GM18519 (cell line): ENCODE data around the gene GPR17.

Experiments used
- ATAC-seq: cut with Tn5 transposase; IDR thresholded peaks from one replicate; pipeline ENCODE4 v1.9.1; 2021; ENCODE audit warnings: mild to moderate bottlenecking, moderate library complexity; ENCODE audit not compliant: unreplicated experiment, low FRiP score

GPR17 gene

DNA sequence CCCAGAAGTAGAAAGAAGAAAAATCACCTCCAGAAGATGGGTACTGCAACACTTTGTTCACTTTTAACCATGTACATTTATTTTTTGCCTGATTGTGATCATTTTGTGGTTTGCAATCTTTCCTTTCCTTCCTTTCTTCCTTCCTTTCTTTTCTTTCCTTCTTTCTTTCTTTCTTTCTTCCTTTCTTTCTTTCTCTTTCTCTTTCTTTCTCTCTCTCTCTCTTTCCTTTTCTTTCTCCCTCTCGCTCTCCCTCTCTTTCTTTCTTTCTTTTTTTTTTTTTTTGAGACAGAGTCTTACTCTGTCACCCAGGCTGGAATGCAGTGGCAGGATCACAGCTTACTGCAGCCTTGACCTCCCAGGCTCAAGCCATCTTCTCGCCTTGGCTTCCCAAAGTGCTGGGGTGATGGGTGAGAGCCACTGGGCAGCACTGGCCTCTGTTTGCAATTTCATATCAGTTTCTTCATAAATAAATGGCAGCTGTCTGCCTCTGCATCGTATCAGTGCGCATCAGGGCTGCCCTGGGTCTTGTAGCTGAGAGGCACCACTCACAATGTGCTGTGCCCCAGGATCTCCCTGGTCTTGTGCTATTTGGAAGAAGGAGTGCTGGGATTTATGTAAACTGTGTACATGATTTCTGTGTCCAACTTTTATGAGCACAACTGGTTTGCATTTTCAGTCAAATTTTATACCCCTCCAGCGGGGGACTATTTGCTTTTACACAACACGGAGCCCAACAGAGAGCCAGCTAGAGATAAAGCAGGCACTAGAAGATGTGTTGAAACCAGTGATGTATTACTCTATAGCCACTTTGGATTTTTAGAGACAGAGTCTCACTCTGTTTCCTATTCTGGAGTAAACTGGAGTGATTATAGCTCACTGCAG is 36.3 kb downstream of the GPR17 start:
- ATAC-seq = no peak

DNA sequence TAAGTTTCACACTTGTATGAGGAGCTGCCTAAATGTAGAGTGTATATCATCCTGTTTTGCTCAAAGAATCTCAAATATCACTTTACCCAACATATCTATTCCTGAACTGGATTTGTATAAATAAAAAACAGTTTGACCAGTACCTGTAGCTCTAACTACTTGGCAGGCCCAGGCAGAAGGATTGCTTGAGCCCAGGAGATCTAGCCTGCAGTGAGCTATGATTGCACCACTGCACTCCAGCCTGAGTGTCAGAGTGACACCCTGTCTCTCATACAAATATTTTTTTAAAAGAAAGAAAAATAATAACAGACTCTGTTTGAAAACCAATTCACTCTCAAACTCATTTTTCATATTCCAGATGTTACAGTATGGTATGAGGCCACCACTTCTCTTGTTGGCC is 37.1 kb downstream of the GPR17 start:
- no peak for ATAC-seq

DNA sequence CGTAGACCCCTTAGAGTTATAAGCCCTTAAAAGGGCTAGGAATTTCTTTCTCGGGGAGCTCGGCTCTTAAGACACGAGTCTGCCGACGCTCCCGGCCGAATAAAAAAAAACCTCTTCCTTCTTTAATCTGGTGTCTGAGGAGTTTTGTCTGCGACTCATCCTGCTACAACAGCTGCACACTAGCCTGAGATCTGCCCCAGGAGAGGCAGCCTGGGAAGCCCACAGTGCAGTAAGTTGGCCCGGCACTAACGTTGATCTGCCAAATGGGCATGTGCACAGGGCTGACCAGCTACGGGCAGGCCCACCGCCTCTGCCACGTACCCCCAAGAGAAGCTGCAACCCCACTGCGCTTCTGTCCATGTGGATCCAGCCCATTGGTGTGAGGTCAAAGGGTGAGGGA is 37.8 kb downstream of the GPR17 start:
- no peak for ATAC-seq

DNA sequence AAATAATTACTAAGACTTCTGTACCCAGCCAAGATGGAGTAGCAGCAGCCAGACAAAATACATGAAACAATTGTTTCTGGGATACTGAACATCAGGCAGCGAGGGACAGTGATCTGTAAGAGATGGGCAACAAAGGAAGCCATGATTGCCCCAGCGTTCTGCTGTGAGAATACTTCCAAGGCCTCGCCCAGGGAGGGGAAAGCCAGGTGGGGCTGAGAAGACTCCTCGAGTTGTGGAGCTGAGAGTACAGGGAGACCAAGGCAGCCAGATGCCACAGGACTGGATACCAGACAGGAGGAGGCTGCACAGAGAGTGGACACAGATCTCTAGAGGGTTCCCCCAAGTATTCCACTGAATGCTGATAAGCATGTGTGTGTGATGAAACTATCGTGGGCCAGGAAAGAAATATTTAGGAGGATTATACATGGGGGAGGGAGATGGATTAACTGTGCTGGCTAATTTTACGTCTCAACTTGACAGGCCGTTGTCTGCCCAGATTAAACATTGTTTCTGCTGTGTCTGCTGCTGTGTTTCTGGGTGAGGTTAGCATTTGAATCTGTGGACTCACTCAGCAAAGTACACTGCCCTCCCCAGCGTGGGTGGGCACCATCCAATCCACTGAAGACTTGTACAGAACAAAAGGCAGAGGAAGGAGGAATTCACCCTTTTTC is 39.6 kb downstream of the GPR17 start:
- ATAC-seq = no peak

DNA sequence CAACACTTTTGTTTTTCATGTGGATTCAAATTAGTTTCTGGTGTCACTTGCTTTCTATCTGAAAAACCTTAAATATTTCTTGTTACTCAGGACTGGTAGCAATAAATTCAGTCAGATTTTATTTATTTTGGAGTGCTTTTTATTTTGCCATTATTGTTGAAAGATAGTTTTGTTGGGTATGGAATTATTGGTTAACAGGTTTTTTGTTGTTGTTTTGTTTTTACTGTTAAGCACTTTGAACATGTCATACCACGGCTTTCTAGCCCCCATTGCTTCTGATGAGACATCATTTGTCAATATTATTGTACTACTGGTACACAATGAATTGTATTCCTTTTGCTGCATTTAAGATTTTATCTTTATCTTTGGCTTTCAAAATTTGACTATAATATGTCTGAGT is 42.5 kb downstream of the GPR17 start:
- no peak for ATAC-seq

DNA sequence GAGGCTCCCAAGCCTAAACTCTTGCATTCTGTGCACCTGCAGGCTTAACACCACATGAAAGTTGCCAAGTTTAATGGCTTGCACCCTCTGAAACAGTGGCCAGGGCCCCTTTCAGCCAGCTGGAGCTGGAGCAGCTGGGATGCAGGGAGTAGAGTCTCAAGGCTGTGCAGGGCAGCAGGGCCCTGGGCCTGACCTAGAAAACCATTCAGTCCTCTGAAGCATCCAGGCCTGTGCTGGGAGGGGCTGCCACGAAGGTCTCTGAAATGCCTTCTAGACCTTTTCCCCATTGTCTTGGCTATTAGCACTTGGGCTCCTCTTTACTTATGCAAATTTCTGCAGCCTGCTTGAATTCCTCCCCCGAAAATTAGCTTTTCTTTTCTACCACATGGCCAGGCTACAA is 44.7 kb downstream of the GPR17 start:
- no peak for ATAC-seq

DNA sequence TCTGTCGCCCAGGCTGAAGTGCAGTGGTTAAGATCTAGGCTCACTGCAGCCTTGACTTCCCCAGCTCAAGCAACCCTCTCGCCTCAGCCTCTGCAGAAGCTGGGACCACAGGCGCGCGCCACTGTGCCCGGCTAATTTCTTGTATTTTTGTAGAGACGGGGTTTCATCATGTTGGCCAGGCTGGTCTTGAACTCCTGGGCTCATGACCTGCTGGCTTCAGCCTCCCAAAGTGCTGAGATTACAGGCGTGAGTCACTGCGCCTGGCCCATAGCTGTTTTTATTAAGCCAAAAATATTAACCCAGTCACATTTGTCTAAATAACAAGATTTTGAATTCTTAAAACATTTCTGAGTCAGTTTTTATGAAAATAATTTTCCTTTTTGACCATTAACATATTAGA is 49.0 kb downstream of the GPR17 start:
- no peak for ATAC-seq

DNA sequence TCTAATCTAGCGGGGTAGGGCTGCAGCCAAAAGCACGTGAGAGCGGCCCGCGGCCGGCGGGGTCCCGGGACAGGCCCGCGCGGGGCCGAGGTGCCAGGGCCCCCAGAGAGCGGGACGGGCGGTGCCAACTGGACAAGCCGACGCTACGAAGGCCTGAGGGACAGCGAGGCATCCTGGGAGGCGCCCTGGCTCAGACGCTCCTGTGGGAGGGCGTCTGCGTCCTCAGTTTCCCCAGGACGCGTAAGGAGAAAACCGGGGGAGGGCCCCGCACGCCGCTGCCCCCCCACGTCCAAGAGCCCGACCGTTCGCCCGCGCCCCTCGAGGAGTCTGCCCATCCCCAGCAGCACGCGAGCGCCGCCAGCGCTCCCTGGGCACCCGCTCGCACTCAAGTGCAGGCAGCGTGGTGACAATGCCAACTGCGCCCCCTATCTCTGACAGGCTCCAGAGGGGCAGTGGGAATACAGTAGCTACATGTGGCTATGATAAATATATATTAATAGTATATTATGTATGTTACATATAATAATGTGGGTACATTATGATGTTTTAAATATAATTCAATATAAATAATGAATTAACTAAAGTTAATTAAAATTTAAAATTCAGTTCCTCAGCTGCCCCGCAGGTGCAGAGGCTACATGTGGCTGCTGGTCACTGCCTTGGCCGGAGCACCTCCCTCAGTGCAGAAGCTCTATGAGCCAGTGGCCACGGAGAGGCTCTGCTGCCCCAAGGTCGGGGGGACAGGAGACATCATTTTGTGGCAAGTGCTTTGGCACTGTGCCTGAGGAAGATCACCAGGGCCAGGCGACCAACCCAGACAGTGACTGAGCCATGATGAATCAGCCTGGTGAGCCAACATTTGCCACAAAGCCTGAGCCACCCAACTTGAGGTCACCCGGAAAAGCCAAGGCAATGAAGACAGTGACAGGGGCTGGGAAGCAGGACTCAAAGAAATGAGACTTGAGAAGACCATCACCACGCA is 49.8 kb downstream of the GPR17 start:
- ATAC-seq = no peak

DNA sequence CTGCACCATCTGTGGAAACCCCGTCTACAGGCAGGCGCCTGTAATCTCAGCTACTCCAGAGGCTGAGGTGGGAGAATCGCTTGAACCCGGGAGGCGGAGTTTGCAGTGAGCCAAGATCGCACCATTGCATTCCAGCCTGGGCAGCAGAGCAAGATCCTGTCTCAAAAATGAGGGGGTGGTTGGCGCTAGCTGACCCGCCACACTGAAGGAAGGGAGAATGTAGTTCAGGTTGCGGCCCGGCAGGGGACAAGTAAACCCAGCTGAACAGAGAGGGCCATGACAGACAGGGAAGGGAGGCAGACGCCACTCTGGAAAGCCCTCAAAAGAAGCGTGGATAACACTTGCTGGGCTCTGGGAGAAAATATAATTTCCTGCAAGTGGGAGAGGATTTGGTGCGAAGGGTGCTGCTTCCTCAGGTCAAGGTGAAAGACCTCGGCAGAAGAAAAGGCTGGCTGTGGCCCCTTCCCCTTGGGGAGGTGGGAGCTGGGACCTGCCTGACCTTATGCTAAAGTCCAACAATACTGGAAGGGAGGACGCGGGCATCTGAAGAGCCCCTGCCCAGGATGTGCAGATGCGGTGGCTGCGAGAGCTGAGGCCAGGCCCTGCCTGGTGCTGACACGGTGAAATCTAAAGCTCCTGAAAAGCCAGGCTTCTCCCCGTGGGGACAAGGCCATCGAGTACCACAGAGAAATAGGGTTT is 51.7 kb downstream of the GPR17 start:
- ATAC-seq = no peak

DNA sequence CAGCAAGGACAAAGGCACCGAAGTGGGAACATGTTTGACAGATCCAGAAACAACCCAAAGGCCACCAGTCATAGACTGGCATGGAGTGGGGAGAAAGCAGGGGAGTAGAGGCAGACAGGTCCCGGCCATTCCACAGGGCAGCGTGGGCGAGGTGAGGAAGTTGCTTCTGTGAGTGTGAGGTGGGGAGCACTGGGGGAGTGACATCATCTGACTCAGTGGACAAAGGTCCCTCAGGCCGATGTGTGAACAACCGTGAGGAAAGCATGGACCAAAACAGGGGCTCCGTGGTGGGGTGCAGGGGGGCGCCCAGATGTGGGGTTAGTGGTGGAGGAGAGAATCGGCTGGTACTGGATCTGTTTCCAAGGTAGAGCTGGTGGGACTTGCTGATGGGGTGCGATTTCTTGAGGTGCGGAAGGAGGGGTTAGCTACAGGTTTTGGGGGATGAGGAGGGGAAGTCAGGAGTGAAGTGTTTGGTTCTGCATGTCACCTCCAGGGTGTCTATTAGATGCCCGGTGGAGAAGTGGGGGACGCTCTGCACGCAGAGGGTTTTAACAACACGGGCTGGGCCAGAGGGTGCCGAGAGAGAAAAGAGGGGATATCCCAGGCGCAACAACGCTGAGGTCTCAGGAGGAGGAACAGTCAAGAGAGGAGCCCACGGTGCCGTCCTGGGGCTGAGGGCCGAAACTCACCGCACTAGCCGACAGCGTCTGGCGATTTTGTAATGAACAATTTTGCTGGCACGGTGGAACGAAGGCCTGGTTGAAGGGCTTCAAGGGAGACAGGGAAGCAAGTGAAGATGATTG is 52.8 kb downstream of the GPR17 start:
- no peak for ATAC-seq

DNA sequence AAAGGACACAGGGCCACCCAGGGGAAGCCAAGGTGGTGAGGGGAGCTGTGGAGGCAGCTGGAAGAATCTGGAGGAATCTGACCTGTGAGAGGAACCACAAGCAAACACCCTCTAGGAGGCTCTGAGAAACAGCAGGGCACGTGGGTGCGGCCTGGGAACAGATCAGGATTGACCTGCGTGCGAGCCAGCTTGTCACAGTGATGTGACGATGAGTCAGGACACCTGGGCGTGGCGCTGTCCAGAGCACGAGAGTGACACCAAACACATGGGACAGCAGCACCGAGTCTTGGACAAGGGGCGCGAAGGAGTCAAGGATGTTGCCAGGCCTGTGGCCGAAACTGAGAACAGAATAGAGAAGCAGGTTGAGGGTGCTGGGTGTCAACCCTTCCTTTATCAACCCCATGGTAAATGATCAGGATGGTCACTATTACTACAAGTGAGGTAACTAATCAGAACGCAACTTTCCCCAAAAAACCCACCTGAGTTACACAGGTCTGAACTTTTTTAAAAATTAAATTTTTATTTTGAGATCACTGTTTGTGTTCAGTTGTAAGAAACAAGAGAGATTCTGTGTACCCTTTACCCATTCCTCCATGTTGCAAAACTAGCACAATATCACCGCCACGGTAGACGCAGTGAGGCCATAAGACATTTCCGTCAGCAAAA is 54.7 kb downstream of the GPR17 start:
- peak; percentile 42 for ATAC-seq

DNA sequence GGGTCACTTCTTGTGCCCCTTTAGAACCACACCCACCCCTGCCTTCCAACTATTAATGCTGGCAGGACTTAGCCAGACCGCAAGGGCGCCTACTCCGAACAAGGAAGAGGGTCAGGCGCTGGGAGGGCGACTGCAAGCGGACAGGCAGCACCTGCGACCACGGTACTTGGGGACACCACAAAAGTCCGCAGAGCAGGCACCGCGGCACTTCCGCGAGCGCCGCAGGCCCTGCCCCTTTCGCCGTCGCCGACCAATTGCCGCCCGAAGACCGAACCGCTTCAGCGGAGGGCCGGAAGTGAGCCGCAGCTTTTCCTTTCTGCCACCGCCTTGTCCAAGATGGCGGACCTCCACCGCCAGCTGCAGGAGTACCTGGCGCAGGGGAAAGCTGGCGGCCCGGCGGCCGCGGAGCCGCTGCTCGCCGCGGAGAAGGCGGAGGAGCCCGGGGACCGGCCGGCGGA is 55.3 kb downstream of the GPR17 start, which contains the start of gene SFT2D3:
TSS of gene SFT2D3 (plus strand) at position 305 of the 458 bp plus-strand sequence. CDS start at position 337, 32 bp downstream.
- ATAC-seq = peak; percentile 50

DNA sequence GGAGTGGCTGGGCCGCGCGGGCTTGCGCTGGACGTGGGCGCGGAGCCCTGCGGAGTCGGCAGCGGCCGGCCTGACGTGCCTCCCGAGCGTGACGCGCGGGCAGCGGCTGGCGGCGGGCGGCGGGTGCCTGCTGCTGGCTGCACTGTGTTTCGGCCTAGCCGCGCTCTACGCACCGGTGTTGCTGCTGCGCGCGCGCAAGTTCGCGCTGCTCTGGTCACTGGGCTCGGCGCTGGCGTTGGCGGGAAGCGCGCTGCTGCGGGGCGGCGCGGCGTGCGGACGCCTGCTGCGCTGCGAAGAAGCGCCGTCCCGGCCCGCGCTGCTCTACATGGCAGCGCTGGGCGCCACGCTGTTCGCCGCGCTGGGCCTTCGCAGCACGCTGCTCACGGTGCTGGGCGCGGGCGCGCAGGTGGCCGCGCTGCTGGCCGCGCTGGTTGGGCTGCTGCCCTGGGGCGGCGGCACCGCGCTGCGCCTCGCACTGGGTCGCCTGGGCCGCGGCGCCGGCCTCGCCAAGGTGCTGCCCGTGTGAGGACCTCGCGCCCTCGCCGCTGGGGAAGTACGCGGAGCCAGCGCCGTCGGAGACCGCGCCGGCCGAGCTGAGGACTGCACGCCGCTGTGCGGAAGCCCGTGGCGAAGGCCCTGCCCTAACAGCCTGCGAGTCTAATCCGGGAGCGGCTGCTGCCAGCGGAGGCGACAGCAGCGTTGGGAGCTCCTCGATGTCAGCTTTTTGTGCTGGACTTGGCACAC is 55.9 kb downstream of the GPR17 start:
- peak; percentile 45 for ATAC-seq
